OCI-LY1 (cell line): Measurements from ENCODE around the gene KCNK1.

Experiments used
- H2AFZ ChIP-seq: fragments of 200-600 bp; sonication (generic), shearing (Covaris generic); 2 replicates; pipeline ENCODE4 v1.6.0; 2014; ENCODE audit warnings: antibody characterized with exemption, mild to moderate bottlenecking, low read length
- H3F3A ChIP-seq: fragments of 200-600 bp; sonication (generic), shearing (Covaris generic); 2 replicates; pipeline ENCODE4 v1.6.0; 2014; ENCODE audit warnings: mild to moderate bottlenecking, antibody characterized with exemption, low read length, moderate library complexity; ENCODE audit not compliant: insufficient read depth
- H3K27ac ChIP-seq: fragments of 200-600 bp; sonication (generic); 2 replicates; pipeline ENCODE4 v1.5.1; 2014; ENCODE audit warnings: low read length, mixed run types, mild to moderate bottlenecking, low read depth; ENCODE audit not compliant: poor library complexity, severe bottlenecking
- H3K27me3 ChIP-seq: fragments of 200-600 bp; sonication (generic); 2 replicates; pipeline ENCODE4 v1.6.0; 2014; ENCODE audit warnings: antibody characterized with exemption, mild to moderate bottlenecking, low read length, moderate library complexity; ENCODE audit not compliant: insufficient read depth
- H3K36me3 ChIP-seq: fragments of 200-600 bp; sonication (generic); 2 replicates; pipeline ENCODE4 v1.6.1; 2014; ENCODE audit warnings: mild to moderate bottlenecking, antibody characterized with exemption, low read length, moderate library complexity, mixed read lengths; ENCODE audit not compliant: insufficient read depth
- H3K4me1 ChIP-seq: fragments of 200-600 bp; sonication (generic); 2 replicates; pipeline ENCODE4 v1.5.1; 2014; ENCODE audit warnings: mild to moderate bottlenecking, low read length, moderate library complexity; ENCODE audit not compliant: insufficient read depth, severe bottlenecking
- H3K4me2 ChIP-seq: fragments of 200-600 bp; sonication (generic), shearing (Covaris generic); 2 replicates; pipeline ENCODE4 v1.6.1; 2014; ENCODE audit warnings: low read length
- H3K4me3 ChIP-seq: fragments of 200-600 bp; sonication (generic); 2 replicates; pipeline ENCODE4 v1.5.1; 2014; ENCODE audit warnings: low read length, low read depth, mild to moderate bottlenecking, mixed read lengths; ENCODE audit not compliant: poor library complexity, severe bottlenecking
- H3K79me2 ChIP-seq: fragments of 200-600 bp; shearing (Covaris generic); 2 replicates; pipeline ENCODE4 v1.6.1; 2016; ENCODE audit warnings: mixed run types, low read length, mixed read lengths; ENCODE audit not compliant: insufficient read depth
- H3K9ac ChIP-seq: fragments of 200-600 bp; sonication (generic), shearing (Covaris generic); 2 replicates; pipeline ENCODE4 v1.6.1; 2014; ENCODE audit warnings: mild to moderate bottlenecking, low read length, mixed read lengths
- H3K9me2 ChIP-seq: fragments of 200-600 bp; sonication (generic), shearing (Covaris generic); 2 replicates; pipeline ENCODE4 v1.6.1; 2014; ENCODE audit warnings: low read depth, mild to moderate bottlenecking, low read length, mixed read lengths
- H3K9me3 ChIP-seq: fragments of 200-600 bp; shearing (Covaris generic); 2 replicates; pipeline ENCODE4 v1.6.1; 2014; ENCODE audit warnings: low read length, mixed read lengths
- H4K20me1 ChIP-seq: fragments of 200-600 bp; sonication (generic), shearing (Covaris generic); 2 replicates; pipeline ENCODE4 v1.6.0; 2016; ENCODE audit warnings: mild to moderate bottlenecking, low read length; ENCODE audit not compliant: insufficient read depth
- EZH2 ChIP-seq: fragments of 200-600 bp; sonication (generic), shearing (Covaris generic); IDR thresholded peaks from 2 replicates; pipeline ENCODE4 v1.8.0; 2017; ENCODE audit warnings: borderline replicate concordance, mixed run types, mild to moderate bottlenecking, antibody characterized with exemption, low read length, moderate library complexity, mixed read lengths
- TF ChIP-seq, protein P1 (sequence below): fragments of 200-600 bp; sonication (generic), shearing (Covaris generic); IDR thresholded peaks from 2 replicates; pipeline ENCODE4 v1.5.1; 2017; ENCODE audit warnings: mild to moderate bottlenecking, antibody characterized with exemption, low read length, moderate library complexity, mixed read lengths

The KCNK1 gene

DNA sequence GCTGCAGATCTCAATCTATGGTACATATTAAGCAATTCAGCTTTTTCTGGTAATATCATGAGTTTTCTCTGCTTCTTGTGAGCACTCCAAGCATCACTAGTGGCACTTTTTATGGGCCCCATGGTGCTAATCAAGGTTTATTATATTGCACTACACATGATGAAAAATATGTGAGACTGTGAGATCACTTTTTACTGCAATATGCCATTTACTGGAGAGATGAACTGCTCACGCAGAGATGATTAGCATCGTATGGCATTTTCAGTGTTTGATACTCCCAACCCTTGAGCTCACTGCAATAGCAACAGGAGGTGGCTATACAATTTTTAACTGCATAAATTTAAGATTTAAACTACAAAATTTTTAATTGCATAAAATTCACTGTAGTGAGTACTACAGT is 8.7 kb upstream of the KCNK1 start:
- H3K79me2 ChIP-seq, result no peaks in the 10 kb centered on the region

DNA sequence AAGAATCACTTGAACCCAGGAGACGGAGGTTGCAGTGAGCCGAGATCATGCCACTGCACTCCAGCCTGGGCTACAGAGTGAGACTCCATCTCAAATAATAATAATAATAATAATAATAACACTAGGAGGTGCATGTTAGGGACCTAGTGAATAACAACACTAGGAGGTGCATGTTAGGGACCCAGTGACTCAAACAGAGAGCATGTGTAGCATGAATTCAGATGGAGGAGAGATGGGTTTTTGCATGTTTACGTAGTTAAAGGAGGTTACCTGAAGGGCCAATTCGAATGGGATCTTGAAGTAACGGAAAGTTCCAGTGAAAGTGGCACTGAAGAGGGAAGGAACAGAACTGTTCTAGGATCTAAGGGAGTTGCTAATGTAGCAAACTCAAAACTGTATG is 7.1 kb upstream of the KCNK1 start:
- Histone ChIP-seq H4K20me1 (no peaks in the 10 kb centered on the region), H3K27ac (no peak overlapping the region), H3K9me2 (no peaks in the 10 kb centered on the region), H3K36me3 (no peaks in the 10 kb centered on the region), H3K4me3 (no peak overlapping the region), H3K27me3 (no peaks in the 10 kb centered on the region), H3K9ac (no peak overlapping the region), H3K4me1 (peaks cover 8% of the 10 kb centered on the region), H3K79me2 (no peaks in the 10 kb centered on the region), H3K4me2 (no peak overlapping the region), H2AFZ (no peak overlapping the region), H3K9me3 (no peaks in the 10 kb centered on the region), H3F3A (no peaks in the 10 kb centered on the region)
- no peak for TF ChIP-seq EZH2
- TF ChIP-seq, protein P1, sequence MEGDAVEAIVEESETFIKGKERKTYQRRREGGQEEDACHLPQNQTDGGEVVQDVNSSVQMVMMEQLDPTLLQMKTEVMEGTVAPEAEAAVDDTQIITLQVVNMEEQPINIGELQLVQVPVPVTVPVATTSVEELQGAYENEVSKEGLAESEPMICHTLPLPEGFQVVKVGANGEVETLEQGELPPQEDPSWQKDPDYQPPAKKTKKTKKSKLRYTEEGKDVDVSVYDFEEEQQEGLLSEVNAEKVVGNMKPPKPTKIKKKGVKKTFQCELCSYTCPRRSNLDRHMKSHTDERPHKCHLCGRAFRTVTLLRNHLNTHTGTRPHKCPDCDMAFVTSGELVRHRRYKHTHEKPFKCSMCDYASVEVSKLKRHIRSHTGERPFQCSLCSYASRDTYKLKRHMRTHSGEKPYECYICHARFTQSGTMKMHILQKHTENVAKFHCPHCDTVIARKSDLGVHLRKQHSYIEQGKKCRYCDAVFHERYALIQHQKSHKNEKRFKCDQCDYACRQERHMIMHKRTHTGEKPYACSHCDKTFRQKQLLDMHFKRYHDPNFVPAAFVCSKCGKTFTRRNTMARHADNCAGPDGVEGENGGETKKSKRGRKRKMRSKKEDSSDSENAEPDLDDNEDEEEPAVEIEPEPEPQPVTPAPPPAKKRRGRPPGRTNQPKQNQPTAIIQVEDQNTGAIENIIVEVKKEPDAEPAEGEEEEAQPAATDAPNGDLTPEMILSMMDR, result no peak

More for the DNA sequence above, 8.7 kb upstream of the KCNK1 start:
- TF ChIP-seq EZH2, result no peak
- TF ChIP-seq, protein P1, result no peak
- Histone ChIP-seq H2AFZ (no peak overlapping the region), H3K36me3 (no peaks in the 10 kb centered on the region), H3K9me2 (no peaks in the 10 kb centered on the region), H3K4me3 (no peak overlapping the region), H3K27ac (no peak overlapping the region), H3F3A (no peaks in the 10 kb centered on the region), H3K4me2 (no peak overlapping the region), H3K4me1 (peaks cover 8% of the 10 kb centered on the region), H4K20me1 (no peaks in the 10 kb centered on the region), H3K9ac (no peak overlapping the region), H3K27me3 (no peaks in the 10 kb centered on the region), H3K9me3 (no peaks in the 10 kb centered on the region)

DNA sequence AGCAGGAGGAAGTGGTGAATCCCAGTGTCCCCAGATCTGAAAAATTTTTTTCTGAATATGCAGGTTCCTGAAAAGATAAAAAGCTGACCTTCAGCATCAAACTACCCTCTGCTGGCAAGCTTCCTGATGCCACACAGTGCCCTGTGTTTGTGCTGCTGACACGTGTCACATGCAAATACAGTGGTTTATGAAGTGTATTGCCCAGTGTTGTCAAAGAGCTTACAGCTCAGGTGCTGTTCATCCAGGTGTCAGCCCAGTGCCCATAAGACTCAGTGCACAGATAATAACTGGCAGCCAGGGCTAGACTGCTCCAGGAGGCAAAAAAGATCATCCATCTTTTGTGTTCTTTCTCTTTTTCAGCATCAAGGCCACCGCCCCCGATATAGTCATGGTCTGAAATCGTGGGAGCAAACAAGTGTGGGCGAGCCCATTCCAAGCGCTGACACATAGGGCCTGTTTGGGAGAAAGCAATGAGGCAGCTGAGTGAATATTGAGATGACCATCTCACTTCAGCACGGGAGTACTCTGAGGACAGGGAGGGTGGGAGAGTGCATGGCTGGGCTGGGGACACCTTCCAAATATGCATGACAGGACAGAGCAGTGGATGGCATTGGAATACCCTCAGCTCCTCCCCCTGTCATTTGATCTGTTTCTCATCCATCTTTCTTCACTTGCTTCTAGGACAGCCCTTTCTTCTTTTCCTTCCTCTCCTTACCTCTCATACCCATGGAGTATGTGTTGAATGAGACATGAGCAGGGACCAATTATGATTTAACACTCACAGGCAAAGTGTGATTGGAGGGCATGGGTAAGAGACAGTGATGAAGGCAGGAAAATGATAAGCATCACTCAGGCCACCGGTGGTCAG is 6.4 kb upstream of the KCNK1 start:
- H3K36me3 ChIP-seq, result no peaks in the 10 kb centered on the region
- no peaks in the 10 kb centered on the region for H3K79me2 ChIP-seq
- H3K4me1 ChIP-seq, result peaks cover 8% of the 10 kb centered on the region
- H2AFZ ChIP-seq, result no peak overlapping the region
- H3K9me3 ChIP-seq, result no peaks in the 10 kb centered on the region
- H3K4me2 ChIP-seq, result no peak overlapping the region
- no peaks in the 10 kb centered on the region for H3K9me2 ChIP-seq
- TF ChIP-seq, protein P1, result no peak
- TF ChIP-seq EZH2, result no peak
- H3K27ac ChIP-seq, result no peak overlapping the region
- H3K4me3 ChIP-seq, result no peak overlapping the region
- no peaks in the 10 kb centered on the region for H4K20me1 ChIP-seq
- no peaks in the 10 kb centered on the region for H3F3A ChIP-seq
- no peak overlapping the region for H3K9ac ChIP-seq
- no peaks in the 10 kb centered on the region for H3K27me3 ChIP-seq
